HL-60 (cell line): ENCODE data around the gene KIF26B.

ENCODE experiments used
- DNase-seq, 2 experiments: peaks; one replicate each; pipeline ENCODE4 v3.0.0-alpha.2; 2010 to 2020; ENCODE audit warnings: low read depth in 1 of 2, low spot score in 1 of 2
- H3K27ac ChIP-seq: fragments of 250-450 bp; sonication (Bioruptor Pico); replicated peaks from 2 replicates; pipeline ENCODE4 v1.5.1; 2020; ENCODE audit warnings: mild to moderate bottlenecking, moderate library complexity
- H3K27me3 ChIP-seq: fragments of 250-450 bp; sonication (Bioruptor Pico); 2 replicates; pipeline ENCODE4 v1.5.1; 2021; ENCODE audit warnings: mild to moderate bottlenecking, moderate library complexity; ENCODE audit not compliant: insufficient read depth, poor library complexity, severe bottlenecking
- H3K4me3 ChIP-seq: replicated peaks from 2 replicates; pipeline ENCODE4 v1.5.1; 2011; ENCODE audit warnings: mild to moderate bottlenecking, control low read depth, low read length; ENCODE audit not compliant: insufficient read depth
- GABPA ChIP-seq: IDR thresholded peaks from 2 replicates; pipeline ENCODE4 v1.6.1; 2012; ENCODE audit warnings: low read depth
- POLR2AphosphoS5 ChIP-seq: IDR thresholded peaks from 2 replicates; pipeline ENCODE4 v1.6.1; 2012; ENCODE audit warnings: low read depth
- SPI1 ChIP-seq: IDR thresholded peaks from 2 replicates; pipeline ENCODE4 v1.6.1; 2012; ENCODE audit warnings: low read depth, mild to moderate bottlenecking, borderline replicate concordance
- TF ChIP-seq, protein P1 (sequence below): IDR thresholded peaks from 2 replicates; pipeline ENCODE4 v1.6.1; 2012; ENCODE audit warnings: low read depth; ENCODE audit not compliant: insufficient replicate concordance
- TF ChIP-seq, protein P2 (sequence below): IDR thresholded peaks from one replicate; pipeline ENCODE4 v1.5.1; 2011; ENCODE audit warnings: low read length, control low read depth, inconsistent platforms; ENCODE audit not compliant: insufficient read depth

Gene KIF26B

DNA sequence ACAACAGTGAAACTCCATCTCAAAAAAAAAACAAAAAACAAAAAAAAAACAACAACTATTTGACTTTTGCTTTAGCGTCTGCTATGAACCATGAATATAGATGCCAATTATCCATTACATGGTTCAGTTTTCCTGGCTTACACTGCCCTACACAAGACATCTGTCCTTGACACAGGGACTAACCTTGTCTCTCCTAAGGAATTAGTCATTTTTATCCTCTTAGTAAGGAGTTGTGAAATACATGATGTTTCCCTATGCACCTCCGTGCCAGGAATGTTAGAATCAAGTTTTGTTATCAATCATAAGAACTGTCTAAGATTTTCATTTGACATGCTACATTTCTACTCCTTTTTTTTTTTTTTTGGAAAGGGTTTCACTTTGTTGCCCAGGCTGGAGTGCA is 241.8 kb downstream of the KIF26B start:
- no peak for DNase-seq
- Histone ChIP-seq H3K27me3 (no peaks in the 10 kb centered on the region), H3K4me3 (no peak overlapping the region), H3K27ac (no peak overlapping the region)
- TF ChIP-seq, protein P1, sequence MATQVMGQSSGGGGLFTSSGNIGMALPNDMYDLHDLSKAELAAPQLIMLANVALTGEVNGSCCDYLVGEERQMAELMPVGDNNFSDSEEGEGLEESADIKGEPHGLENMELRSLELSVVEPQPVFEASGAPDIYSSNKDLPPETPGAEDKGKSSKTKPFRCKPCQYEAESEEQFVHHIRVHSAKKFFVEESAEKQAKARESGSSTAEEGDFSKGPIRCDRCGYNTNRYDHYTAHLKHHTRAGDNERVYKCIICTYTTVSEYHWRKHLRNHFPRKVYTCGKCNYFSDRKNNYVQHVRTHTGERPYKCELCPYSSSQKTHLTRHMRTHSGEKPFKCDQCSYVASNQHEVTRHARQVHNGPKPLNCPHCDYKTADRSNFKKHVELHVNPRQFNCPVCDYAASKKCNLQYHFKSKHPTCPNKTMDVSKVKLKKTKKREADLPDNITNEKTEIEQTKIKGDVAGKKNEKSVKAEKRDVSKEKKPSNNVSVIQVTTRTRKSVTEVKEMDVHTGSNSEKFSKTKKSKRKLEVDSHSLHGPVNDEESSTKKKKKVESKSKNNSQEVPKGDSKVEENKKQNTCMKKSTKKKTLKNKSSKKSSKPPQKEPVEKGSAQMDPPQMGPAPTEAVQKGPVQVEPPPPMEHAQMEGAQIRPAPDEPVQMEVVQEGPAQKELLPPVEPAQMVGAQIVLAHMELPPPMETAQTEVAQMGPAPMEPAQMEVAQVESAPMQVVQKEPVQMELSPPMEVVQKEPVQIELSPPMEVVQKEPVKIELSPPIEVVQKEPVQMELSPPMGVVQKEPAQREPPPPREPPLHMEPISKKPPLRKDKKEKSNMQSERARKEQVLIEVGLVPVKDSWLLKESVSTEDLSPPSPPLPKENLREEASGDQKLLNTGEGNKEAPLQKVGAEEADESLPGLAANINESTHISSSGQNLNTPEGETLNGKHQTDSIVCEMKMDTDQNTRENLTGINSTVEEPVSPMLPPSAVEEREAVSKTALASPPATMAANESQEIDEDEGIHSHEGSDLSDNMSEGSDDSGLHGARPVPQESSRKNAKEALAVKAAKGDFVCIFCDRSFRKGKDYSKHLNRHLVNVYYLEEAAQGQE: no peak
- TF ChIP-seq GABPA (no peak), SPI1 (no peak), POLR2AphosphoS5 (no peak)
- TF ChIP-seq, protein P2, sequence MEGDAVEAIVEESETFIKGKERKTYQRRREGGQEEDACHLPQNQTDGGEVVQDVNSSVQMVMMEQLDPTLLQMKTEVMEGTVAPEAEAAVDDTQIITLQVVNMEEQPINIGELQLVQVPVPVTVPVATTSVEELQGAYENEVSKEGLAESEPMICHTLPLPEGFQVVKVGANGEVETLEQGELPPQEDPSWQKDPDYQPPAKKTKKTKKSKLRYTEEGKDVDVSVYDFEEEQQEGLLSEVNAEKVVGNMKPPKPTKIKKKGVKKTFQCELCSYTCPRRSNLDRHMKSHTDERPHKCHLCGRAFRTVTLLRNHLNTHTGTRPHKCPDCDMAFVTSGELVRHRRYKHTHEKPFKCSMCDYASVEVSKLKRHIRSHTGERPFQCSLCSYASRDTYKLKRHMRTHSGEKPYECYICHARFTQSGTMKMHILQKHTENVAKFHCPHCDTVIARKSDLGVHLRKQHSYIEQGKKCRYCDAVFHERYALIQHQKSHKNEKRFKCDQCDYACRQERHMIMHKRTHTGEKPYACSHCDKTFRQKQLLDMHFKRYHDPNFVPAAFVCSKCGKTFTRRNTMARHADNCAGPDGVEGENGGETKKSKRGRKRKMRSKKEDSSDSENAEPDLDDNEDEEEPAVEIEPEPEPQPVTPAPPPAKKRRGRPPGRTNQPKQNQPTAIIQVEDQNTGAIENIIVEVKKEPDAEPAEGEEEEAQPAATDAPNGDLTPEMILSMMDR: no peak

DNA sequence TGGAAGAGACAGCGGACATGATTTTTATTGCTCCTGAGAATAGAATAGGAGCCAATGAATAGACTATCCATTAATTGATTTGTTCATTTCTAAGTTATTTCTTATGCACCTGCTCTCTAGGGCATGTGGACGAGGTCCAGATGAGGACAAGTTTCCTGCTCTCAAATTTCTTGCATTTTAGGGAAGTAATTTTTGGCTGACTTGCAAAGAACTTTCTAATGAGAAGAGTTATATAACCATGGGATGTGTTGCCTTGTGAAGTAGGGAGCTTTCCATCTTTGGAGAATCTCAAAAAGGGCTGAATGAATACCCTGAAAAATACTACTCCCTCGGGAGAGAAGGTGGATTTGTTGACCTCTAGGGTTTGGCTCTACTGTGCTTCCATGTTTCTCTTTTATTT is 243.0 kb downstream of the KIF26B start:
- no peak for DNase-seq
- Histone ChIP-seq H3K4me3 (no peak overlapping the region), H3K27ac (no peak overlapping the region), H3K27me3 (no peaks in the 10 kb centered on the region)
- TF ChIP-seq POLR2AphosphoS5: no peak
- TF ChIP-seq, protein P1: no peak
- TF ChIP-seq, protein P2: no peak
- no peak for TF ChIP-seq SPI1
- TF ChIP-seq GABPA: no peak

DNA sequence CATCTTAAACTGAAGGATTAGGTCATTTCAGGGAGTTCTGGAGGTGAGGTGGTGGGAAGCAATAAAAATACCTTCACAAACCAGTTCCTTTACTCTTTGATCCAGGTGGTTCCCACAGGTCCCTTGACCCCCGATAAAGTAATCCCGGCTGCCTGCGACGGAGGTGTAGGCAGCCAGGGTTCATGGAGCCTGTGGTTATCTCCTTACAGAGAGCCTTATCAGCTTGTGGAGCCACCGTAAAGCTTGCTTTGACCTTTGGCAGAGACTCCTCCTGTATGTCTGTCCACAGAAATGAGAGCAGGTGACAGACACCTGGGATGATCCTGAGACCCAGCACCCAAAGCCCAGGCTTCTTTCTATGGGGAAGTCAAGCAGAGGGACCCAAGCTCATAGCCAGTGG is 243.4 kb downstream of the KIF26B start:
- TF ChIP-seq POLR2AphosphoS5 (no peak), GABPA (no peak), SPI1 (no peak)
- TF ChIP-seq, protein P2: no peak
- TF ChIP-seq, protein P1: no peak
- no peak overlapping the region for H3K4me3 ChIP-seq
- no peaks in the 10 kb centered on the region for H3K27me3 ChIP-seq
- DNase-seq: no peak
- H3K27ac ChIP-seq: no peak overlapping the region
